Measurements from ENCODE around the gene RNF14. TPM values are rescaled to one million over a fixed set of nuclear protein-coding genes. Genes with fewer than 3 reads are reported as not detected.

RNF14 gene
- total and polyA plus RNA-seq, 2 donors (not counting 1 experiment from before 2014, with no cell fraction given): 10.5 to 26.6 TPM

GRCh38 chr5:142020122-142020659, 51.3 kb downstream of the RNF14 start:
- Histone ChIP-seq H3K9ac (ENCODE audit: low read length) (no peak overlapping the region), H4K20me1 (ENCODE audit: control insufficient read depth, insufficient read depth, low read length, poor library complexity, severe bottlenecking) (no peaks in the 10 kb centered on the region), H3K4me3 (ENCODE audit: control extremely low read depth in 1 of 5, extremely low read depth in 1 of 5, insufficient read depth in 1 of 5, low read depth in 2 of 5, low read length in 4 of 5) (no peak overlapping the region), H3K79me2 (ENCODE audit: control insufficient read depth, insufficient read depth, low read length) (no peaks in the 10 kb centered on the region), H3K27me3 (replicated peaks in 1 of 4; ENCODE audit: control extremely low read depth in 1 of 4, control insufficient read depth in 3 of 4, insufficient read depth in 4 of 4, low read length in 3 of 4) (peaks cover 0 to 9% (median 3%) of the 10 kb centered on the region in 4 experiments), H3K4me2 (replicated peaks; ENCODE audit: low read depth, low read length, poor library complexity, severe bottlenecking) (no peak overlapping the region), H3K36me3 (replicated peaks in 1 of 2; ENCODE audit: control extremely low read depth in 1 of 2, control insufficient read depth in 1 of 2, extremely low read depth in 1 of 2, insufficient read depth in 2 of 2, low read length in 1 of 2) (no peaks in the 10 kb centered on the region), H2AFZ (ENCODE audit: insufficient read depth, low read depth, low read length, poor library complexity, severe bottlenecking) (no peak overlapping the region), H3K9me3 (ENCODE audit: control extremely low read depth in 1 of 3, control insufficient read depth in 2 of 3, insufficient read depth in 1 of 3, low read length in 2 of 3) (peaks cover 5 to 7% (median 6%) of the 10 kb centered on the region in 3 donors), H3K27ac (ENCODE audit: low read length in 2 of 2) (no peak overlapping the region), H3K4me1 (ENCODE audit: control insufficient read depth in 2 of 2, insufficient read depth in 2 of 2, low read length in 2 of 2) (peaks cover 25 to 26% of the 10 kb centered on the region in 2 donors)
- WGBS (ENCODE audit: insufficient coverage): no CpG with 5 or more reads among the region's 1 CpG
- peaks cover 31% of the 10 kb centered on the region for H3K27me3 Mint-ChIP-seq
- TF ChIP-seq, protein P1, sequence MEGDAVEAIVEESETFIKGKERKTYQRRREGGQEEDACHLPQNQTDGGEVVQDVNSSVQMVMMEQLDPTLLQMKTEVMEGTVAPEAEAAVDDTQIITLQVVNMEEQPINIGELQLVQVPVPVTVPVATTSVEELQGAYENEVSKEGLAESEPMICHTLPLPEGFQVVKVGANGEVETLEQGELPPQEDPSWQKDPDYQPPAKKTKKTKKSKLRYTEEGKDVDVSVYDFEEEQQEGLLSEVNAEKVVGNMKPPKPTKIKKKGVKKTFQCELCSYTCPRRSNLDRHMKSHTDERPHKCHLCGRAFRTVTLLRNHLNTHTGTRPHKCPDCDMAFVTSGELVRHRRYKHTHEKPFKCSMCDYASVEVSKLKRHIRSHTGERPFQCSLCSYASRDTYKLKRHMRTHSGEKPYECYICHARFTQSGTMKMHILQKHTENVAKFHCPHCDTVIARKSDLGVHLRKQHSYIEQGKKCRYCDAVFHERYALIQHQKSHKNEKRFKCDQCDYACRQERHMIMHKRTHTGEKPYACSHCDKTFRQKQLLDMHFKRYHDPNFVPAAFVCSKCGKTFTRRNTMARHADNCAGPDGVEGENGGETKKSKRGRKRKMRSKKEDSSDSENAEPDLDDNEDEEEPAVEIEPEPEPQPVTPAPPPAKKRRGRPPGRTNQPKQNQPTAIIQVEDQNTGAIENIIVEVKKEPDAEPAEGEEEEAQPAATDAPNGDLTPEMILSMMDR (IDR thresholded peaks at IDR 0.05): no peak
- no peak for TF ChIP-seq EZH2 (IDR thresholded peaks at IDR 0.05; ENCODE audit: borderline replicate concordance, insufficient read depth, low read depth, low read length, poor library complexity, severe bottlenecking)
- peaks cover 6% of the 10 kb centered on the region for H3K9me3 Mint-ChIP-seq (ENCODE audit: insufficient read depth)
- H3K4me3 Mint-ChIP-seq: no peak overlapping the region
- H3K27ac Mint-ChIP-seq: no peak overlapping the region
- ChIA-PET CTCF (interaction anchor here (0.6 to 1.2 kb wide), 2 partner anchors 123 to 700 kb away, joined by 3 read pairs; partner anchors contain the start of gene TAF7), POLR2A (interaction anchor here (0.6 kb wide), 1 partner anchor 98 kb away, joined by 3 read pairs; no protein-coding TSS in a partner anchor)
- DNase-seq (no peak), ATAC-seq (ENCODE audit: low read depth) (no peak)
- H3K4me1 Mint-ChIP-seq: peaks cover 34% of the 10 kb centered on the region
- intact Hi-C loops (cut with micrococcal nuclease): no loop called here

- CTCF ChIA-PET: interaction anchor here (0.6 to 3.4 kb wide), 3 partner anchors 10 to 332 kb away, joined by 4 to 40 read pairs (median 4); partner anchors contain the start of gene GNPDA1
- Mint-ChIP-seq H3K27ac (no peak overlapping the region), H3K4me1 (peaks cover 12% of the 10 kb centered on the region), H3K9me3 (ENCODE audit: insufficient read depth) (peaks cover 6% of the 10 kb centered on the region), H3K4me3 (no peak overlapping the region), H3K27me3 (peaks cover 26% of the 10 kb centered on the region)
- H3K4me2 ChIP-seq (replicated peaks; ENCODE audit: low read depth, low read length, poor library complexity, severe bottlenecking): no peak overlapping the region
- peaks cover 0 to 9% (median 3%) of the 10 kb centered on the region in 4 experiments for H3K27me3 ChIP-seq (replicated peaks in 1 of 4; ENCODE audit: control extremely low read depth in 1 of 4, control insufficient read depth in 3 of 4, insufficient read depth in 4 of 4, low read length in 3 of 4)
- H3K4me1 ChIP-seq (ENCODE audit: control insufficient read depth in 2 of 2, insufficient read depth in 2 of 2, low read length in 2 of 2): peaks cover 8 to 9% of the 10 kb centered on the region in 2 donors
- H3K79me2 ChIP-seq (ENCODE audit: control insufficient read depth, insufficient read depth, low read length): no peaks in the 10 kb centered on the region
- POLR2A ChIA-PET: no interaction called here
- H3K4me3 ChIP-seq (ENCODE audit: control extremely low read depth in 1 of 5, extremely low read depth in 1 of 5, insufficient read depth in 1 of 5, low read depth in 2 of 5, low read length in 4 of 5): no peak overlapping the region
- intact Hi-C loops (cut with micrococcal nuclease): loop anchor here (2.0 kb wide), 1 partner anchor 99 kb away; no protein-coding TSS in a partner anchor
- peaks cover 5 to 7% (median 6%) of the 10 kb centered on the region in 3 donors for H3K9me3 ChIP-seq (ENCODE audit: control extremely low read depth in 1 of 3, control insufficient read depth in 2 of 3, insufficient read depth in 1 of 3, low read length in 2 of 3)
- H4K20me1 ChIP-seq (ENCODE audit: control insufficient read depth, insufficient read depth, low read length, poor library complexity, severe bottlenecking): no peaks in the 10 kb centered on the region
- no peak overlapping the region for H3K9ac ChIP-seq (ENCODE audit: low read length)
- DNase-seq: no peak
- H3K27ac ChIP-seq (ENCODE audit: low read length in 2 of 2): no peak overlapping the region
- H2AFZ ChIP-seq (ENCODE audit: insufficient read depth, low read depth, low read length, poor library complexity, severe bottlenecking): no peak overlapping the region
- TF ChIP-seq, protein P1 (IDR thresholded peaks at IDR 0.05): no peak
- no peak for TF ChIP-seq EZH2 (IDR thresholded peaks at IDR 0.05; ENCODE audit: borderline replicate concordance, insufficient read depth, low read depth, low read length, poor library complexity, severe bottlenecking)
- WGBS (ENCODE audit: insufficient coverage): 93% methylated on average over 2 of the region's 6 CpGs
- no peak for ATAC-seq (ENCODE audit: low read depth)
- no peaks in the 10 kb centered on the region for H3K36me3 ChIP-seq (replicated peaks in 1 of 2; ENCODE audit: control extremely low read depth in 1 of 2, control insufficient read depth in 1 of 2, extremely low read depth in 1 of 2, insufficient read depth in 2 of 2, low read length in 1 of 2)
Measured at GRCh38 chr5:142023836-142024235, 54.9 kb downstream of the RNF14 start.

Measured in B cell (primary cell).